HG03439 (cell line): ENCODE data around the gene LARGE2.

Source experiments
- ATAC-seq: cut with Tn5 transposase; IDR thresholded peaks from one replicate; pipeline ENCODE4 v1.9.1; 2021; ENCODE audit warnings: mild to moderate bottlenecking, moderate library complexity; ENCODE audit not compliant: unreplicated experiment

Gene LARGE2

DNA sequence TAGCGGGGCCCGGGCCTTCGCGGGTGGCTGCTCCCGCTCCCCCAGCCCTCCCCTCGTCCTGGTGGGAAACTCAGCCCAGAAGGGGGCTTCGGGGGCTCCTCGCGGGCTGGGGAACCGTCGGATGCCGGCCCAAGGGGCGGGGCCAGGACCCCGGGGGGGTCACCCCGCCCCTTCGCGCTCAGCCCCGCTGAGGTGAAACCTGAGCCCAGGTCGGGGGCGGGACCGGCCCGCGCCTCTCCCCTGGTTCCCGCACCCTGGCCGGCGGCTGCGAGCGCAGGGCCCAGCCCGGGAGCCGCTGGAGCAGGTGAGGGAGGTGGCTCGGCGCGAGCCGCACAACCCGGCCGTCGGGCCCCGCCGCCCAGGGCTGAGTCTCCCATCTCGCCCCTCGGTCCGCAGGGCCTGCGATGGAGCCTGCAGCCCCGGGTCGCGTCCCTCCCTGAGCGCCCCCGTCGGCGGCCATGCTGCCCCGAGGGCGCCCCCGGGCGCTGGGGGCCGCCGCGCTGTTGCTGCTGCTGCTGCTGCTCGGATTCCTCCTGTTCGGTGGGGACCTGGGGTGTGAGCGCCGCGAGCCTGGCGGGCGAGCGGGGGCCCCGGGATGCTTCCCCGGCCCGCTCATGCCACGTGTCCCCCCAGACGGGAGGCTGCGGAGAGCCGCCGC lies at the start of gene LARGE2:
TSS of gene LARGE2 (plus strand) at position 232 of the 658 bp plus-strand sequence. CDS start at position 459, 227 bp downstream.
- no peak for ATAC-seq

DNA sequence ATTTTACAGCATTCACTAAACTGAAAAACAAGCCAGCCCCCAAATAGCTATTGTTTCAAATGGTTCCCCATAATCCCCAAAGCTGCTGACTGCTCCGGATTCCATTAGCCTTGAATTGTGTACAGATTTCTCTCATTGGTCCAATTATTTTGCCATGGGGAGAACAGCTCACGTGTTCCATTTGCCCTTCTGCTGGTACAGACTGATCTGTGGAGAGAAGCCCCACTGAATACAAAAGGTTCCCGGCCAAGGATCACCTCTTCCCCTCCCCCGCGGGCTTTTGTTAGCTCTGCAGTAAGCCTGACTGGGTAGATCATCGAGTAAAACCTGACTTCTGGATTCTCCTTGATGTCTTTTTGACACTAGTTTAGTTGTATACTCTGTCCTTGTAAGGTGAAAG lies 46.1 kb upstream of the LARGE2 start:
- ATAC-seq, result no peak

DNA sequence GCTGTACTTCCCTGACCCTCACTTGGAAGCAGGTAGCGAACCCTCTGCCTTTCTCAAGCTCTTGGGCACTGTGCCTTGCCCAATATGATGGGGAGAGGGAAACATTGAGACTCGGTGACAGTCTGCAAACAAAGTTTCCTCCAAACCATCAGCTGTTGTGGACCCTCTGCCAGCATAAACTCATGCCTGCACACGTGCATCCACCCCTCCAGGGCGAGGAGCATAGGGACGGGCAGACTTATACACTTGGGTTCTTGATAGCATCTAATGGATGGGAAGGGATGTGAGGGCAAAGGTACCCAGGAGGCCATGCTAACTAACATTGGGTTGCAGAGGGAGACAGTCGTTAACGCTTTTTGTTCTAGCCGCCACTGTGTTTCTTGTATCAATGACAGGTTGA lies 45.2 kb upstream of the LARGE2 start:
- ATAC-seq, result no peak

DNA sequence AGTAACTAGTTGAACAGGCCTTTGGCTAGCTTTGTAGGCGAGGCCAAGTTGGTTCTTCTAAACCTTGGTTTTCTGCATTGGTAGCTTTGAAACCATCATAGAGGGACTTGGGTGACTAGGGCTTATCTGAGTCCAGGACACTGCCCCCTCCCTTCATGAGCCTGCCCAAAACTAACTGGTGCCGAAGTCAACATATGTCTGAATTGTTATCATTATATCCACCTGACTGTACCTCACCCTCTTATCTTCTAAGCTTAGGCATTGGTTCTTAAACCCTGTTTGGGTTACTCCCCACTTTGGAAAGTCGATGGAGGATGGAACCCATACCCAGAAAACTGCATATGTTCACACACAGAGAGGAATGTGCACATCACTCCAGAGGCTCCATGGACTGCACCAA lies 44.6 kb upstream of the LARGE2 start:
- no peak for ATAC-seq

DNA sequence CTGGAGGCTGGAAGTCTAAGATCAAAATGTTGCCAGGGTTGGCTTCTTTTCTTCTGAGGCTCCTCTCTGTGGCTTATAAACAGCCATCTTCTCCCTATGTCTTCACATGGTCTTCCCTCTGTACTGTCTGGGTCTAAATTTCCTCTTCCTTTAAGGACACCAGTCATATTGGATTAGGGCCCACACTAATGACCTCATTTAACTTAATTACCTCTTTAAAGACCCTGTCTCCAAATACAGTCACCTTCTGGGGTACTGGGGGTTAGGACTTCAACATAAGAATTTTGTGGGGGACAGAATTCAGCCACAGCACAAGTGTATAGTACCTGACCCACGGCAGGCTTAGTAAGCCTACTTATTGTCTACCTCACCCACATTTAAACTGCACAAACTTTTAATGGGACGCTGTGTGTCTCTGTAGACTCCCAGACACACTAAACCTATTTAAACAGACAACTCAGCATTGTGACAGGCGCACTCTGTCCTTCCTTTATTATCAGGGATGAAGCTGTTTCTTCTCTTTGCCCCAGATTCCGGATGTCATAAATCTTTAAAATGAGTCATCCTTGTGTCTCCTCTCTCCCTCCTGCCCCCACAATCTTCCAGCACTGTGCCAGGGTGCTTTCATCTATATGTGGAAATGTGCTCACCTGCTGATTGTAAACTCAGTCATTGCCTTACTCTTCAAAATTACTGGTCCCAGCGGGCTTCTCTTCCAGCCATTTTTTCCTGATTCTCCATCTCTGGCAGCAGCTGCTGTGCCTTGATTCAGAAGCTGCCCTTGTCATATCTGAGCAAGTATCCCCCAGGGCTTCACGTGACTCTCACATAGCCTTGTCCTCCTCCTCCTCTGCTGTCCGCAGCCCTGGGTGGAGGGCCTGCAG lies 42.4 kb upstream of the LARGE2 start:
- ATAC-seq, result no peak

DNA sequence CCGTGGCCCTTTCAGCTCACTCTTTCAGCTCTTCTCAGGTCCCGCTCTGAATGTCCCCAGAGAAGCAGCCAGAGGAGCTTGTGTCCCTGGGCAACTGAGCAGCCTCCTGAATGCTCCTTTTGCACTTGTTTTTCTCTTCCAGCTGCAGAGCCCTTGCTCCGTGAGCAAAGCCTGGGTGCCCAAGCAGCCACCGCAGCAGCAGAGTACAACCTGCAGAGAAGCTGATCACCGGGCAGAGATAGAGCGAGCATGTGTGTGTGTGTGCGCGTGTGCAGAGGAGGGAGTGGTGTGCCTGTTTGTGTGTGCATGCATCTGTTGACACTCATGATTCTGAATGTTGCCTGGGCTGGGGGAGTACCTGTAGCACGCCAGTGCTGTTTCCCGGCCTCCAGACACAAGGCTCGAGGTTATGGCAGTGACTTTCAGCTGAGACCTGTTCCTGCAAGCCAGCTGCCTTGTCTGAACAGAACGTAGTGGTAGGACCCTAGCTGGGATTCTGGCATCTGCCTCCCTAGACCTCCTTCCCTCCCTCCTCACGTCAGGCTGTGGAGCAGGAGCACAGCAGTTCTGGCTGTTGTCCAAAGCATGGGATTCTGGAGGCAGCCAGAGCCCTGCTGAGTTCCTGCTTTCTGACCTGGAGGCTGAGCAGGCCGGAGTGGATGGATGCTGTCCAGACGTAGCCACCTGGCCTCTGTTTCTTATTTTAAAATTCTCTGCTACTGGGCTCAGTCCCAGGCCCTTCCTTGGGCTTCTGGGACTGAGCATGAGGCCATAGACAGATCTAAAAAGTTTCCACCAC lies 41.5 kb upstream of the LARGE2 start:
- no peak for ATAC-seq

DNA sequence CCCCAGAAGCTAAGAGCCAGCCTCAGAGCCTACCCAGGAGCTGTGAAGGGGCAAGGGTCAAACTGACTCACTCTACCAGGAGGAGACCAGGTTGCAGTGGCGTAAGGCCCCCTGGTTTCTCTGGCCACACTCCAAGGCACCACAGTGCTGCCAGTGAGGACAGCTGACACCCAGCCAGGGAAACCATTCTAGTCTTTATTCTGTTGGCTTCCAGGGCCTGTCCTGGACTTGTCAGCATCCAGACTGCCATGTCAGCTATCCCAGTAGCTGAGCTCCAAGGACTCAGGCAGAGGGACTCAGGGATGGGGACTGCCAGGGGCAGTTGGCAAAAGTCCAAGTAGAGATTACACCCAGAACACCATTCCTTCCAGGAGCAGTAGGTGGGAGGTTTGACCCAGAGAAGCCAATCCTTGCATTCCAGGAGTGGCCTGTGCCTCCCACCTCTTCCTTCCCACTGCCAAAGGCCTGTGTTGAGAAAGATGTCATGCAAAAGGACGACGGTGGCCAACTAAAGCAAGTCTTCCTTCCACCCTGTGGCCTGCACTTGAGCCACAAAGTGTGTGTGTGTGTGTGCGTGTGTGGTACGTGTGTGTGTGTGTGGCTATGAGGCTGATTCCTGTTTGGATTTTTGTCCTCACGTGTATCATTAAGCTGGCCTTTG lies 40.6 kb upstream of the LARGE2 start:
- no peak for ATAC-seq

DNA sequence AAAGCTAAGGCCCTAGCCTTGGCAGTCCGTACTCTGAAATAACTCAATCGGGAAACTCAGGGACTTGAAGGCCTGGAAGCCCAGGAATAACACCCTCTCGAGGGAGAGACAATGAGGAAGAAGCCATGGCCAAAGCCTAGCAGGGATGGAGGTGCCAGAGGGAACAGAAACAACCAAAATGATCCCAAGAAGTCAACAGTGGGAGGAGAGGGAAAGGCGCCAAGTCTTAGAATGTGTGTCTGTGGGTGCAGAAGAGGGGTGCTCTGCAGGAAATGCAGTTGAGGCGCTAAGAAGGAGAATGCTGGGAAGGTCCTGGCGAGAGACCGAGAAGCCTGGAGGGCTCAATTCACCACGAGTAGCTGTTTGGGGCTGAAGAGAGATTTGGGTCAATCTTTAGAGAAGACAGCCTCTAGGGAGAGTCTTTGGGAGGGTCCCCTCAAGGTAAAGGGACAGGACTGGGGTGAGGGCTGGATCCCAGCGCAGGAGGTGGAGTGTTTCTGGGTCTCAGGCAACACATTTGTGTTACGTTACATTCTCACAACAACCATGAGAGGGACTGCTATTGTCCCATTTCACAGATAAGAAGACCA lies 37.8 kb upstream of the LARGE2 start:
- ATAC-seq, result no peak

DNA sequence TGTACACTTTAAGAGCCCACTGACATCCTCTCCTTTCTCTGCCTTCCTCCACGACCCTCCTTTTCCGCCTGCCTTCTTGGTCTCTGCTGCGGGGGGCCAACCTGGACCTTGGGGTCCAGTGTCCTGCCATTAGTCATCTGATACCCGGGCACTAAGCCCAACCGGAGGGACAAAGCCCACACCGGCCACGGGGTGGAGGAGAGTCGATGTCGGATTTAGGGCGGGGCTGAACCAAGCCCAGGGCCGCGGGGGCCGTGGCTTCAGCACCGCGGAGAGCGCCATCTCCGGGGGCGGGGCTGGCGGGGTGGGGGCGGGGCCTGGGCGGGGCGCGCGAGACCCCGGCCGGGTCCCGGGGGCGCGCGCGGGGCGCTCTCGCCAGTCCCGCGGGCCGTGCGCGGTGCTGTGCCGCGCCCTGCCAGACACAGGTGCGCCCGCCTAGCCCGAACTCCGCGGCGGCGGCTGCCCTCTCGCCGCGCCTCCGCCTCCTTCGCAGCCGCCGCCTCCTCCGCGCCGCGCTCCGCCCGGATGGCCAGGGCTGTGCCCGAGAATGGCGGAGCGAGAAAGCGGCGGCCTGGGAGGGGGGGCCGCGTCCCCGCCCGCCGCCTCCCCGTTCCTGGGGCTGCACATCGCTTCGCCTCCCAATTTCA lies 37.1 kb upstream of the LARGE2 start, which contains the start of gene MAPK8IP1:
TSS of gene MAPK8IP1 (plus strand) at position 378 of the 647 bp plus-strand sequence. CDS start at position 548, 170 bp downstream.
- ATAC-seq, result peak; percentile 59

DNA sequence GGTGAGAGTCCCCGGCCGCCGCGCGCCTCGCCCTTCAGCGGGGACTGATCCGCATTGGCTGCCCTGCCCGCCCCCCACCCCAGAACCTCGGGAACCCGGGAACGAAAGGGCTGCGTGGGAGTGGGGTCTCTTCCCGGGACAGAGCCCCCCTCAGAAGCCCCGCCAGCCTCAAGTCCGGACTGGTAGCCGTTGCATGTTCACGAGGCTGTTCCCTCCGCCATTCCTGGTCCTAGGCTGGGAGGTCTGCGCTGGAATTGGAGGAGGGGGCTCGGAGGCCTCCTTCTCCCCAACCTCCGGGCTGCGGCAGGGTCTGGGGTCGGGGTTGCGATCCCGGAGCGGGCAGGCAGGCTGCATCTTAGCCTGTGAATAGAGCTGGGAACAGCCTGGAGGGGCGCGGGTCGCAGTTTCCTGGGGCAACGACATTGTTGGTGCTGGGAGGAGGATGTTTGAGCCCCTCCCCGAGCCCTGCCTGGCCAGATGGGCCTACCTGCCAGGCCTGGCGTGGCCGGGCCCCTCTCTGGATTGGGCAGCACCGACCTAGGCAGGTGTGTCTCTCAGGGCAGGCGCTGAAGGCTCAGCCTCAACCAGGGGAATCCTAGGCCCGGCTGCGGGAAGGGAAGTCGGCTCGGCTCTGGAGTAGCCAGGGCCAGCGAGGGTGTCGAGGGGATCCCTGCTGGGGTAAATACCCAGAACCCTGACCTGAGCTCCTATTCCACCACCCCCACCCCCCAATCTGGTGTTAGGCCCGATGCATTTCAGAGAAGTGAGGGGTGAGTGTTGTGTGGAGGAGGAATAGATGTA lies 36.3 kb upstream of the LARGE2 start:
- ATAC-seq, result no peak

DNA sequence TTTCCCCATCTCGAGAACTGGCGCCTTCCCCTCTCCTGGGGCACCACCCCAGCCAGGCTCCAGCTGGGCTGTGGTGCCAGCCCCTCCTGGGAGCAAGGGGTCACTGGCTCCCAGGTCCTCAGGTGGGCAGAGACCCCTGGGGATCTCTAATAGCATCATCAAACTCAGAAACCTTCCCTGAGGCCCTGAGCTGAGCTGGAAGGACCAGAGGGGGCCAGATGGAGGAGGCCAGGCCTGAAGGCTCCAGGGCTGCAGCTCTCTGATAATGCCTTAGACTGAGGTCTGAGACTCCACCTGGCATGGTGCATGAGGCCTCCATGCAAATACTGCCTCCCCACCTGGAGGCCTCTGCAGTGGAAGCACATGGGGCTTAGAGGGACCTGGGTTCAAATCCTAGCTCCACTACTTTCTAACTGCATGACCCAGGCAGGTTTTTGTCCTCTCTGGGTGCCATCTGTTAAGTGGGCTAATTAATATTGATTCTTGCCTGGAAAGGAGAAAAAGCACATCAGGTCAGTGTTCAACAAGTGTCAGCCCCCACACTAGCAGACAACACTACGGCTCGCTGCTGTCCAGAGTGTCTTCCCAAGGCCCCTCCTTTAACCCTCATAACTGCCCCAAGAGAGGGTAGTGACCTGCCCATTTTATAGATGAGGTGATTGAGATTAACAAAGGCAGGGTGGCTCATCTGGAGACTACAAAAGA lies 35.5 kb upstream of the LARGE2 start:
- ATAC-seq, result no peak

DNA sequence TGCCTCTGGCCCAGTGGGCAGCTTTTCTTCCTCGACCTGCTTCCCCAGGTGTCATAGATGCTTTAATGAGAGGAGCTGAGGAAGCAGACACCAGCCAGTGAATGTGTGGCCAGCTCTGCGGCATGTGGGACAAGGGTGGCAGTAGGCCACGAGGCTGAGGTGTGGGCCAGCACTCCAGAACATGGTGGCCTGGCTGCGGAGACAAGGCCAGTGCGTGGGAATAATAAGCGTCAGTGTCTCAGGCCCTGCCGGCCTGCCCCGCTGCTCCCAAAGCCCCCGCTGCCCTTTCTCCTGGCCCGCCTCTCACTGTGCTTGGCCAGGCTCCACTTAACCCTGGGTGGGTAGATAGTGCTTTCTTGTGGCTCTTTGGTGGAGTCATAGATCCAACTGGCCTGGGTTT lies 34.9 kb upstream of the LARGE2 start:
- ATAC-seq, result no peak

DNA sequence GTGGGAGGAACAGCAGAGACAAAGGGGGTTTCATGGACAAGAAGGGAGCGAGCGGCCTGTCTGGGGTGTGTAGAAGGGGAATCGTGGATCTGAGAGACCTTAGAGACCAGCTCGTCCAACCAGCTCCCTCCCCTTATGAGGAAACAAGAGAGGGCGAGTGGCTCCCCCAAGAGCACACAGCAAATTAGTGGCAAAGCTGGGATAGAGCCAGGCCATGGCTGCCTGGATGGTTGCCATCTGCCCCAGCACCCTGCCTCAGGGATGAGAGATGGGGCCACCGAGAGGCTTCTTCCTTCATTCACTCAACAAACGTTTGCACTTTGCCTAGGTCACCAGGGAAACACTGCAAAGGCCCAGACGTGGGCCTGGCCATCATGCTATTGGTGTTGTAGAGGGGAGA lies 32.9 kb upstream of the LARGE2 start:
- no peak for ATAC-seq

DNA sequence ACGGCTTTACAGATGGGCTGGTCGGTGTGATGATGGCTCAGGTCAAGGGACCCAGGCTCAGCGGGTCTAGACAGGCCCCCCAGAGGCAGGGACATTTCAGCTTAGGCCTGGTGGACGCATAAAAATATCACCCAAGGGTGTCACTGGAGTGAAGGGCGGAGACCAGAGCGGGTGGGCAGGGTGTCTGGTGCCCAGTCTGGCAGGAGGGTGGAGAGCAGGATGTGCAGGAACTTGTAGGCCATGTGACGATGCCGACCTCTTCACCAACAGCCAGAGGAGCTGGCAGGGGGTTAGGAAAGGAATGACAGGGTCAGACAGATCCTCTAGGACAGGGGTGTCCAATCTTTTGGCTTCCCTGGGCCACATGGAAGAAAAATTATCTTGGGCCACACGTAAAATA lies 32.5 kb upstream of the LARGE2 start:
- ATAC-seq, result no peak

DNA sequence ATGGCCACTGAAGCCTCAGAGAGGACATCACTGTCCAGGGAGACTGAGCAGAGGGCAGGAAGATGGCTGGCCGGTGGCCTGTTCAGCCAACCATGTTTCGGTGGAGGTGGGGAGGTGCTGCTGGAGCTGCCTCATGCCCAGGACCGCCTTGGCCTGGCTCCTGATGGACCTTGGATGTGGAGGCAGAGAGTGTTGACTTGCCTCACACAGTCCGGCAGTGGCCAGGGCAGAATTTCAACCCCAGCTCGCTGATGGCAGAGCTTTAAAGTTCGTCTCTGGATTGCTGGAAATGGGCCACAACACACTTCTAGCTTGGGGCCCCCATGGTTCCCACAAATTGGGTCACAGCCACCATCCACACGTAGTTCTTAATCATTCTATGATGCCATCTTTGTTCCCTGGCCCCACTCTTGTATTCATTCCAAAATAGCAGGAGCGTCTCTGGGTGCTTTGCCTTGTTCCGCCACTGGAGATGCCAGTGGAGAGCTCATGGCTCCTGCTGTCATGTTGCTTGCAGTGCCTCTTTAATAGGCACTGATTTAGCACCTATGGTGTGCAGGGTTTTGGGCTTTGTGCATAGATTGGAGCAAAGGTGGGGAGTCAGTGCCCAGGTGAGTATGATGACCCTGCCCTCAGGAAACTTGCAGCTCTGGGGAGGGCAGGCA lies 31.4 kb upstream of the LARGE2 start:
- ATAC-seq, result no peak

DNA sequence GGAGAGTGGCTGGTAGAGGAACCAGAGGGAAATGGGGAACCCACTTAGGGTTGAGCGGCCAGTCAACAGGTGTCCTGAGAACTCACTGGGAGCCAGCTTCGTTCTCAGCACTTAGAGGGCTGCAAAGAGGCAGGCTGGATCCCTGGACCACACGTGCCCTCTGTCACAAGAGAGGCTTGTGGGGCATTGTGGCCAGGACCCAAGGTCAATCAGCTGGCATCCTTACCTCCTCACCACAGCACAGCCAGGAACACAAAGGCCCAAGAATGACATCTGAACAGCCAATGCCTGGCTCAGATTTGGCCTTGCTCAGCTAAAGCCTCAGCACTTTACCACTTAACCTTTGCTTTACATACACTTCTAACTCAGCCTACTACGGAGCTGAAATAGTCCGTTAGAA lies 29.6 kb upstream of the LARGE2 start:
- no peak for ATAC-seq

DNA sequence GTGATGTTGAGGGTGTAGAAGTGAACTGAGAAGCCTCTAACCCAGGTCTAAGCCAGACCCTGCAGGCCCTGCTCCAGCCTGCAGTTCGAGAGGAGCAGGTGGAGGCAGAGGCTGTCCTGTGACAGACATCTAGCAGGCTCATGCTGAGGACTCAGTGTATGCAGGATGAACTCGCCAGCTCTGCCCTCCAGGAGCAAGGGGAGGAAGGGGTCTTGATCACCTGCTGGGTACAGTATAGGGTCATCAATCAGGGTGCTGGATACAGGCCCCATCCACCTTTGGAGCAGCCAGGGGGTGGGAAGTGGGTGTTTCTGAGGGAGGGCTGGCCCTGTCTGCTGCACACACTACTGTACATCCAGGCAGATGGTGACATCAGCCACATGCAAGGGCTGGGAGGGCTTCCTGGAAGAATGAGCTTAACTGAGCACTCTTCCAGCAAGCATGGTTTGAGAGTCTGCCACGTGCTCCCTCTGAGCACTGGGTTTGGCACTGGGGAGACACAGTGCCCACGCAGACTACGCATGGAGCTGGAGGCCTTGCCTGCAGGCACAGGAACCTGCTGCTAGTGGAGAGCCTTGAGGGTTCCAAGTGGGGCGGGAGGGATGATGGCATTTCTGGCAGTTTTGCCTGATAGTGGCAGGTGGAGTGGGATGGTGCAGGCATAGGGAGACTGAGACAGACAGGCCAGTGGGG lies 27.8 kb upstream of the LARGE2 start:
- no peak for ATAC-seq
